ENCODE data around the gene NCKAP5. TPM values are rescaled to one million over a fixed set of nuclear protein-coding genes. Genes with fewer than 3 reads are reported as not detected.
A peak's percentile ranks its signal among the peaks of the same experiment; 100 is the strongest.

NCKAP5 gene
- polyA plus RNA-seq, 2 of the 4 experiments (the other 2 are of a cell fraction) = 3.0 to 4.1 TPM

DNA sequence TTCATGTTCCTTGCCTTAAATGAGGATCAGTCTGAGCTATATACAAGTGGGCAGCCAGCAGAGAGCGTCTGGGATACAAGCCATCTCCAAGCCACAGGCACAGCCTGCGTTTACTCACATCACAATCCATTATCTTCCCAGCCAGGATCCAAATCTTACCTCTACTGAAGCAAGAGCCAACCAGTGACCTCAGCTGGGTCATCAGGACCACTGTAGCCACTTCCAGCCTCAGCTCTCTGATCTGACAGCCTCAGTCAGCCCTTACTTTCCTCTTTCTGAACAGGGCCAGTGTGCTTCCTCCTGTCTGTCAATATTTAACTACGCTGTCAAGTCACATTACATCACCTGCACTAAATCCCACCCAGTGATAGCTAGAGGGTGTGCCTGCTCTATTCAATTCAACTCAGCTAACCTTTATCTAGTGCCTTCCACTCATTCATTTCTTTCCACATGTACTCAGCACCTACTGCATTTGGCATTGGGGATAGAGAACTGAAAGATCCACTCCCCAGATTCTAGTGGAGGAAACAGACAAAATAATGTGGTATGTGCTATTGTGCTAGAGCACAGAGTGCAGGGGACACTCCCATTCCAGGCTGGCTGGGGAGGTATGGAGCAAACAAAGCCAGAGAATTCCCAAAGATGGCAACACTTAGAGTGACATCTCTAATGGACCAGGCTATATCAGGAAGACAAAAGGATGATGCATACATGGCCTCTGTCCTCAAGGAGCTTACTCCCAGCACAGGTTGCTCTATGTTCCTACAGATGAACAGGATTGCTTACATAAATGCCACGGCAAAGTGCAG is 146.5 kb downstream of the NCKAP5 start:
- ChIA-PET POLR2A (no interaction called here), CTCF (interaction anchor here (1.4 to 2.1 kb wide), 4 partner anchors 10 to 422 kb away, joined by 3 to 7 read pairs (median 6); no protein-coding TSS in a partner anchor)
- TF ChIP-seq RAD21 (conservative IDR thresholded peaks at IDR 0.05 in 1 of 2, IDR thresholded peaks at IDR 0.05 in 1 of 2) = peak; percentile 24 to 38; a peak in 4 of 5 replicates
- TF ChIP-seq EP300 (IDR thresholded peaks at IDR 0.05) = peak in 1 of 2 experiments; percentile 20; a peak in 1 of 5 replicates
- TF ChIP-seq, protein P1, sequence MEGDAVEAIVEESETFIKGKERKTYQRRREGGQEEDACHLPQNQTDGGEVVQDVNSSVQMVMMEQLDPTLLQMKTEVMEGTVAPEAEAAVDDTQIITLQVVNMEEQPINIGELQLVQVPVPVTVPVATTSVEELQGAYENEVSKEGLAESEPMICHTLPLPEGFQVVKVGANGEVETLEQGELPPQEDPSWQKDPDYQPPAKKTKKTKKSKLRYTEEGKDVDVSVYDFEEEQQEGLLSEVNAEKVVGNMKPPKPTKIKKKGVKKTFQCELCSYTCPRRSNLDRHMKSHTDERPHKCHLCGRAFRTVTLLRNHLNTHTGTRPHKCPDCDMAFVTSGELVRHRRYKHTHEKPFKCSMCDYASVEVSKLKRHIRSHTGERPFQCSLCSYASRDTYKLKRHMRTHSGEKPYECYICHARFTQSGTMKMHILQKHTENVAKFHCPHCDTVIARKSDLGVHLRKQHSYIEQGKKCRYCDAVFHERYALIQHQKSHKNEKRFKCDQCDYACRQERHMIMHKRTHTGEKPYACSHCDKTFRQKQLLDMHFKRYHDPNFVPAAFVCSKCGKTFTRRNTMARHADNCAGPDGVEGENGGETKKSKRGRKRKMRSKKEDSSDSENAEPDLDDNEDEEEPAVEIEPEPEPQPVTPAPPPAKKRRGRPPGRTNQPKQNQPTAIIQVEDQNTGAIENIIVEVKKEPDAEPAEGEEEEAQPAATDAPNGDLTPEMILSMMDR (IDR thresholded peaks at IDR 0.05) = peak; percentile 31
- peak; percentile 33; the same call in 2 of the 3 replicates for TF ChIP-seq SMC3 (IDR thresholded peaks at IDR 0.05)
- TF ChIP-seq, protein P2, sequence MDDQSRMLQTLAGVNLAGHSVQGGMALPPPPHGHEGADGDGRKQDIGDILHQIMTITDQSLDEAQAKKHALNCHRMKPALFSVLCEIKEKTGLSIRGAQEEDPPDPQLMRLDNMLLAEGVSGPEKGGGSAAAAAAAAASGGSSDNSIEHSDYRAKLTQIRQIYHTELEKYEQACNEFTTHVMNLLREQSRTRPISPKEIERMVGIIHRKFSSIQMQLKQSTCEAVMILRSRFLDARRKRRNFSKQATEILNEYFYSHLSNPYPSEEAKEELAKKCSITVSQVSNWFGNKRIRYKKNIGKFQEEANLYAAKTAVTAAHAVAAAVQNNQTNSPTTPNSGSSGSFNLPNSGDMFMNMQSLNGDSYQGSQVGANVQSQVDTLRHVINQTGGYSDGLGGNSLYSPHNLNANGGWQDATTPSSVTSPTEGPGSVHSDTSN (IDR thresholded peaks at IDR 0.05) = no peak
- peaks cover 69% of the 10 kb centered on the region for H3K4me1 ChIP-seq
- 13% methylated on average over 4 of the region's 4 CpGs for WGBS (ENCODE audit: missing lambda C conversion rate)
- H3K4me2 ChIP-seq = peak overlapping the region; percentile 78
- DNase-seq (ENCODE audit: low read depth in 1 of 2, low spot score in 1 of 2) (peak in 1 of 2 experiments; percentile 59), ATAC-seq (peak; percentile 88 to 89), FAIRE-seq (peak; percentile 77)
- H3K9me3 ChIP-seq = no peaks in the 10 kb centered on the region
- peak overlapping the region; percentile 58 to 81 for H3K27ac ChIP-seq
- H3K4me3 ChIP-seq = peak overlapping the region; percentile 25; the same call in 1 of the 3 replicates

DNA sequence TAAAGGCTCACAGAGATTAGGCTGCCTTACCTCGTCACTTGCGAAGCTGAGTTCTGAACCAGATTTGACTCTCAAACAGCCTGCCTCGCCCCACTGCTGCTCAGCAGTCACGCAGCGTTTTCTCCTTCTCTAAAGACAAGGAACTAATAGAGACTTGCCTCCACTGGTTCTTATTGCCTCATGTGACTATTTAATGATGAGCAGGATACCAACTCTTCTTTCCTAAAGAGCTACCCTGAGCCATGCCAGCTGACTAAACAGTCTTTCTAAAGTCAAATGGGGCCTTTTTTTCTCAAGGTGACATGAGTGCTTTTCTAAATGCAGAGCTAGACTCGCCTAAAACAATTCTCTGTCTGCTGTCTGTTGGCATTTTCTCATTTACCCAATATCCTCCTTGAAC is 147.5 kb downstream of the NCKAP5 start:
- H3K4me1 ChIP-seq = peaks cover 72% of the 10 kb centered on the region

More for the DNA sequence above, 147.5 kb downstream of the NCKAP5 start:
- CTCF ChIA-PET = interaction anchor here (1.4 to 2.1 kb wide), 4 partner anchors 9 to 423 kb away, joined by 3 to 7 read pairs (median 6); no protein-coding TSS in a partner anchor
- FAIRE-seq = no peak
- no peak for TF ChIP-seq NR3C1 (IDR thresholded peaks at IDR 0.05)
- no peak for TF ChIP-seq POLR2AphosphoS2 (conservative IDR thresholded peaks at IDR 0.05; ENCODE audit: low read length)
- TF ChIP-seq, protein P3, sequence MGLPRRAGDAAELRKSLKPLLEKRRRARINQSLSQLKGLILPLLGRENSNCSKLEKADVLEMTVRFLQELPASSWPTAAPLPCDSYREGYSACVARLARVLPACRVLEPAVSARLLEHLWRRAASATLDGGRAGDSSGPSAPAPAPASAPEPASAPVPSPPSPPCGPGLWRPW (IDR thresholded peaks at IDR 0.05) = no peak
- TF ChIP-seq MAZ (IDR thresholded peaks at IDR 0.05; ENCODE audit: borderline replicate concordance, low read depth, low read length) = no peak
- no peak for TF ChIP-seq FOSL2 (IDR thresholded peaks at IDR 0.05)
- no peak for TF ChIP-seq FOSL2 (CRISPR knock-in tag; IDR thresholded peaks at IDR 0.05)
- TF ChIP-seq SREBF2 (IDR thresholded peaks at IDR 0.05) = no peak
- TF ChIP-seq POLR2A (IDR thresholded peaks at IDR 0.05; ENCODE audit: low read length) = no peak
- no peak for TF ChIP-seq CBX2 (IDR thresholded peaks at IDR 0.05; ENCODE audit: borderline replicate concordance, low read depth)
- TF ChIP-seq RNF2 (IDR thresholded peaks at IDR 0.05; ENCODE audit: borderline replicate concordance, low read depth) = no peak
- TF ChIP-seq RARB (CRISPR knock-in tag; IDR thresholded peaks at IDR 0.05) = no peak
- no peak for TF ChIP-seq GATA3 (IDR thresholded peaks at IDR 0.05; ENCODE audit: borderline replicate concordance)
- TF ChIP-seq CEBPB (IDR thresholded peaks at IDR 0.05) = no peak
- no peak for TF ChIP-seq ZC3H11A (IDR thresholded peaks at IDR 0.05)
- TF ChIP-seq, protein P4, sequence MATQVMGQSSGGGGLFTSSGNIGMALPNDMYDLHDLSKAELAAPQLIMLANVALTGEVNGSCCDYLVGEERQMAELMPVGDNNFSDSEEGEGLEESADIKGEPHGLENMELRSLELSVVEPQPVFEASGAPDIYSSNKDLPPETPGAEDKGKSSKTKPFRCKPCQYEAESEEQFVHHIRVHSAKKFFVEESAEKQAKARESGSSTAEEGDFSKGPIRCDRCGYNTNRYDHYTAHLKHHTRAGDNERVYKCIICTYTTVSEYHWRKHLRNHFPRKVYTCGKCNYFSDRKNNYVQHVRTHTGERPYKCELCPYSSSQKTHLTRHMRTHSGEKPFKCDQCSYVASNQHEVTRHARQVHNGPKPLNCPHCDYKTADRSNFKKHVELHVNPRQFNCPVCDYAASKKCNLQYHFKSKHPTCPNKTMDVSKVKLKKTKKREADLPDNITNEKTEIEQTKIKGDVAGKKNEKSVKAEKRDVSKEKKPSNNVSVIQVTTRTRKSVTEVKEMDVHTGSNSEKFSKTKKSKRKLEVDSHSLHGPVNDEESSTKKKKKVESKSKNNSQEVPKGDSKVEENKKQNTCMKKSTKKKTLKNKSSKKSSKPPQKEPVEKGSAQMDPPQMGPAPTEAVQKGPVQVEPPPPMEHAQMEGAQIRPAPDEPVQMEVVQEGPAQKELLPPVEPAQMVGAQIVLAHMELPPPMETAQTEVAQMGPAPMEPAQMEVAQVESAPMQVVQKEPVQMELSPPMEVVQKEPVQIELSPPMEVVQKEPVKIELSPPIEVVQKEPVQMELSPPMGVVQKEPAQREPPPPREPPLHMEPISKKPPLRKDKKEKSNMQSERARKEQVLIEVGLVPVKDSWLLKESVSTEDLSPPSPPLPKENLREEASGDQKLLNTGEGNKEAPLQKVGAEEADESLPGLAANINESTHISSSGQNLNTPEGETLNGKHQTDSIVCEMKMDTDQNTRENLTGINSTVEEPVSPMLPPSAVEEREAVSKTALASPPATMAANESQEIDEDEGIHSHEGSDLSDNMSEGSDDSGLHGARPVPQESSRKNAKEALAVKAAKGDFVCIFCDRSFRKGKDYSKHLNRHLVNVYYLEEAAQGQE (IDR thresholded peaks at IDR 0.05) = no peak
- TF ChIP-seq ESRRA (IDR thresholded peaks at IDR 0.05; ENCODE audit: borderline replicate concordance, low read length) = no peak
- TF ChIP-seq, protein P2 (IDR thresholded peaks at IDR 0.05) = no peak
- TF ChIP-seq HOXB13 (CRISPR knock-in tag; IDR thresholded peaks at IDR 0.05; ENCODE audit: low read depth) = no peak
- Histone ChIP-seq H3K4me3 (peak overlapping the region; percentile 25; the same call in 1 of the 3 replicates), H3K4me2 (peak overlapping the region; percentile 78), H3K9me3 (no peaks in the 10 kb centered on the region), H3K27ac (peak overlapping the region; percentile 58 to 81)
- 84% methylated on average over 6 of the region's 6 CpGs for WGBS (ENCODE audit: missing lambda C conversion rate)
- no peak for DNase-seq (ENCODE audit: low read depth in 1 of 2, low spot score in 1 of 2)
- no peak for ATAC-seq
- POLR2A ChIA-PET = no interaction called here

Measured in A549 (cell line).